H1 (cell line): ENCODE results near the gene DEFB129. TPM values are rescaled to one million over a fixed set of nuclear protein-coding genes. Genes with fewer than 3 reads are reported as not detected.

ENCODE experiments used
- ASH2L ChIP-seq: fragments of 200-600, 300-600 bp; sonication (generic); IDR thresholded peaks from one replicate; pipeline ENCODE4 v1.7.1; 2017; ENCODE audit warnings: low read length
- KDM1A ChIP-seq: fragments of 200-600, 300-600 bp; sonication (generic); IDR thresholded peaks from 2 replicates; pipeline ENCODE4 v1.7.1; 2016; ENCODE audit warnings: mild to moderate bottlenecking, low read length, borderline replicate concordance
- POLR2A ChIP-seq, 2 experiments: IDR thresholded peaks; 1 replicate in 1 of 2; 2 replicates in 1 of 2; pipeline ENCODE4 v1.6.1; 2011; ENCODE audit warnings: low read depth in 2 of 2, low read length in 2 of 2, mild to moderate bottlenecking in 2 of 2; ENCODE audit errors: control extremely low read depth in 1 of 2
- RXRA ChIP-seq: IDR thresholded peaks from 2 replicates; pipeline ENCODE4 v1.6.1; 2011; ENCODE audit warnings: low read depth, mild to moderate bottlenecking, low read length, moderate library complexity; ENCODE audit not compliant: insufficient read depth
- SP4 ChIP-seq: IDR thresholded peaks from 2 replicates; pipeline ENCODE4 v1.6.1; 2012; ENCODE audit warnings: low read length, inconsistent platforms
- SRF ChIP-seq: IDR thresholded peaks from 2 replicates; pipeline ENCODE4 v1.6.1; 2011; ENCODE audit warnings: mild to moderate bottlenecking, low read depth, low read length, moderate library complexity
- TAF1 ChIP-seq: IDR thresholded peaks from 2 replicates; pipeline ENCODE4 v1.6.1; 2011; ENCODE audit warnings: mild to moderate bottlenecking, low read depth, low read length
- TEAD4 ChIP-seq: IDR thresholded peaks from 2 replicates; pipeline ENCODE4 v1.6.1; 2012; ENCODE audit warnings: low read depth, low read length, inconsistent platforms, mixed read lengths
- polyA plus RNA-seq, 7 experiments: library from polyadenylated mRNA; depleted of rRNA in 3 of 7; stranded (reverse) in 5 of 7; unstranded in 2 of 7; fragments of >200 nt in 5 of 7; fragments of 200-250 nt in 2 of 7; gene quantifications; 1 replicate in 5 of 7; 2 replicates in 1 of 7; 4 replicates in 1 of 7; pipeline versions ENCODE4 v1.2.1 to v1.2.3, GENCODE V29; 2011 to 2013; ENCODE audit warnings: missing spikeins in 2 of 7, mixed read lengths in 2 of 7
- total RNA-seq: library from RNA; stranded (reverse); fragmentation: NEBNext Ultra II Directional; extraction: Animal tissue kit (Norgen Biotek cat#: 25700); gene quantifications from 2 replicates; pipeline ENCODE4 v1.2.1, GENCODE V29; 2021

DEFB129 gene
- total and polyA plus RNA-seq, 2 of the 8 experiments (the other 6 are each of a cell fraction or from before 2014, with no cell fraction given): not detected

- TF ChIP-seq TEAD4 (no peak), SP4 (no peak), ASH2L (no peak), RXRA (no peak), SRF (no peak), TAF1 (no peak), KDM1A (no peak), POLR2A (IDR thresholded peaks at IDR 0.05; ENCODE audit: control extremely low read depth in 1 of 2, low read depth in 2 of 2, low read length in 2 of 2) (no peak)
Observed at GRCh38 chr20:257419-257818, 30.4 kb downstream of the DEFB129 start, which contains the start of gene DEFB132 (continued).
